Osteocyte (in vitro differentiated cells): ENCODE results near the gene AANAT. TPM values are rescaled to one million over a fixed set of nuclear protein-coding genes. Genes with fewer than 3 reads are reported as not detected.
A peak's percentile ranks its signal among the peaks of the same experiment; 100 is the strongest.

Experiments
- DNase-seq: peaks from one replicate; pipeline ENCODE4 v3.0.0; 2021; ENCODE audit warnings: mixed read lengths; ENCODE audit not compliant: unreplicated experiment; ENCODE audit errors: extremely low spot score
- H3K27ac Mint-ChIP-seq: one replicate; pipeline ENCODE4 v1.8.0; 2021; ENCODE audit warnings: mild to moderate bottlenecking, mixed read lengths; ENCODE audit not compliant: unreplicated experiment
- H3K27me3 Mint-ChIP-seq: one replicate; pipeline ENCODE4 v1.8.0; 2021; ENCODE audit warnings: mixed read lengths; ENCODE audit not compliant: unreplicated experiment
- H3K36me3 Mint-ChIP-seq: one replicate; pipeline ENCODE4 v1.8.0; 2021; ENCODE audit warnings: mixed read lengths; ENCODE audit not compliant: unreplicated experiment
- H3K4me1 Mint-ChIP-seq: one replicate; pipeline ENCODE4 v1.8.0; 2021; ENCODE audit warnings: mixed read lengths; ENCODE audit not compliant: unreplicated experiment
- H3K4me3 Mint-ChIP-seq: one replicate; pipeline ENCODE4 v1.8.0; 2021; ENCODE audit warnings: mild to moderate bottlenecking, moderate library complexity, mixed read lengths; ENCODE audit not compliant: unreplicated experiment
- H3K9me3 Mint-ChIP-seq: one replicate; pipeline ENCODE4 v1.8.0; 2021; ENCODE audit warnings: mixed read lengths; ENCODE audit not compliant: unreplicated experiment
- total RNA-seq: library from RNA; stranded (reverse); gene quantifications from 2 replicates; pipeline ENCODE4 v1.2.1, GENCODE V29; 2021
- TF ChIP-seq, protein P1 (sequence below): fragments of 200-600 bp; sonication (generic); IDR thresholded peaks from 2 replicates; pipeline ENCODE4 v1.5.0; 2021; ENCODE audit warnings: antibody characterized with exemption, mild to moderate bottlenecking, moderate library complexity

Gene AANAT
- total RNA-seq, 1 donor from 2014 or later, result not detected

DNA sequence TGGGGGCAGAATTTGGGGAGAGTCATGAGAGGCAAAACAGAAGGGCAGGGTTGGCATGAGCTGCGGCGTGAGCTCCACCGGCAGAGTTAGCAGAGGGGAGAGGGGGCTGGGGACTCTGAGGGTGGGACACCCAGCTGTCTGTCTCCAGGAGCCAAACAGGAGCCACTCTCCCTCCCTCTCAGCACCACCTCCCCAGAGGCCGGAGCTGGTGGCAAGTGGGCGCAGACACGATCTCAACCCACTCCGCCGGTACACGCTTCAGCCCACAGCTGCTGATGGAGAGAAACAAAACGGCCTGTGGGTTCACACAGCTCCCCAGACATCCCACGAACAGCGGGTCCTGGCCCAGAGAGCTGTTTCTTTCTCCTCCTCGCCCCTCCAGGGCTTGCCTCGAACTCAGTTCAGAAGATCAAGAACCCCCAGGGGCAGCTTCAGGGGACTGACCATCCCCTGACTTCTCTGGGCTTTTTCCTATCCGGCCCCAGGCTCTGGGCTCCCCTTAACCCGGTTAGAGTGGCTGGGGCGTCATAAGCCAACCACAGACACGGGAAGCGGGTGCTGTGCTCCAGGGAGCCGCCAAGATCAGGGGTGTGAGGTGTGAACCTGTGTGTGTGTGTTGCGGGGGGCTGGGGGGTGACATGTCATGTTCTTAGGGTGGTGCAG is 26.2 kb downstream of the AANAT start:
- H3K4me1 Mint-ChIP-seq, result peaks cover 49% of the 10 kb centered on the region
- peak overlapping the region; percentile 54 for H3K4me3 Mint-ChIP-seq
- TF ChIP-seq, protein P1, sequence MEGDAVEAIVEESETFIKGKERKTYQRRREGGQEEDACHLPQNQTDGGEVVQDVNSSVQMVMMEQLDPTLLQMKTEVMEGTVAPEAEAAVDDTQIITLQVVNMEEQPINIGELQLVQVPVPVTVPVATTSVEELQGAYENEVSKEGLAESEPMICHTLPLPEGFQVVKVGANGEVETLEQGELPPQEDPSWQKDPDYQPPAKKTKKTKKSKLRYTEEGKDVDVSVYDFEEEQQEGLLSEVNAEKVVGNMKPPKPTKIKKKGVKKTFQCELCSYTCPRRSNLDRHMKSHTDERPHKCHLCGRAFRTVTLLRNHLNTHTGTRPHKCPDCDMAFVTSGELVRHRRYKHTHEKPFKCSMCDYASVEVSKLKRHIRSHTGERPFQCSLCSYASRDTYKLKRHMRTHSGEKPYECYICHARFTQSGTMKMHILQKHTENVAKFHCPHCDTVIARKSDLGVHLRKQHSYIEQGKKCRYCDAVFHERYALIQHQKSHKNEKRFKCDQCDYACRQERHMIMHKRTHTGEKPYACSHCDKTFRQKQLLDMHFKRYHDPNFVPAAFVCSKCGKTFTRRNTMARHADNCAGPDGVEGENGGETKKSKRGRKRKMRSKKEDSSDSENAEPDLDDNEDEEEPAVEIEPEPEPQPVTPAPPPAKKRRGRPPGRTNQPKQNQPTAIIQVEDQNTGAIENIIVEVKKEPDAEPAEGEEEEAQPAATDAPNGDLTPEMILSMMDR, result no peak
- H3K27ac Mint-ChIP-seq, result peak overlapping the region; percentile 95
- H3K36me3 Mint-ChIP-seq, result no peaks in the 10 kb centered on the region
- DNase-seq, result no peak
- no peaks in the 10 kb centered on the region for H3K27me3 Mint-ChIP-seq
- no peaks in the 10 kb centered on the region for H3K9me3 Mint-ChIP-seq

DNA sequence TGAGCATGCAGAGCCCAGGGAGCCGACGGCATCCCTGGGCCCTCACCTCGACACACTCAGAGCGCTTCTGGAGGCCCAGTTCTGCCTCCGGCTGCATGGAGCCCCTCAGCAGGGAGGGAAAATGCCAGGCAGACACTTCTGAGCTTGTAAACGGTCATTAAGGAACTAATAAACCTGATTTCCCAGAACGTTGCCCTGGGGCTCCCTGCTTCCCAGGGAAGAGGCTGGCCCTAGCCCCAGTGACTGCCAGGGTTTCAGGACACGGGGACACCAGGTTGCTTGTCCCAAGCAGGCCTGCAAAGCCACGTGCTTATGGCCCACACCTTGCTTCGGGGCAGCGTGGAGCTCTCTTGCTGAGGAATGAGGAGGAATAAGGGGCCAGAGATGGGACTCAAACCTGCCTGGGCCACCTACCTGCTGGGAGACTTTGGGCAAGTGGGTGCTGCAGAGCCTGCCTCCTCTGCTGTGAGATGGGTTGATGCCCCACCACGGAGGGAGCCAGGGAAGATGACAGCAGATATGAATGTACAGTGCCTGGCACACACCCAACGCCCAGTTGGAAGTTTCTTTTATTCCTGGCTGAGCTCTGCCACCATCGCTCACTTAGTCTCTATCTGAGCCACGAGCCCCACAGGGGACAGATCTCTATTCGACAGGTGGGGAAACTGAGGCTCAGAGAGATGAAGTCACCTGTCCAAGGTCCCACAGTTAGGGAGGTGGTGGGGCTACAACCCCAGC is 28.4 kb downstream of the AANAT start:
- Mint-ChIP-seq H3K9me3 (no peaks in the 10 kb centered on the region), H3K36me3 (no peaks in the 10 kb centered on the region), H3K27me3 (no peaks in the 10 kb centered on the region), H3K4me1 (peaks cover 70% of the 10 kb centered on the region), H3K4me3 (no peak overlapping the region), H3K27ac (no peak overlapping the region)
- TF ChIP-seq, protein P1, result no peak
- no peak for DNase-seq

DNA sequence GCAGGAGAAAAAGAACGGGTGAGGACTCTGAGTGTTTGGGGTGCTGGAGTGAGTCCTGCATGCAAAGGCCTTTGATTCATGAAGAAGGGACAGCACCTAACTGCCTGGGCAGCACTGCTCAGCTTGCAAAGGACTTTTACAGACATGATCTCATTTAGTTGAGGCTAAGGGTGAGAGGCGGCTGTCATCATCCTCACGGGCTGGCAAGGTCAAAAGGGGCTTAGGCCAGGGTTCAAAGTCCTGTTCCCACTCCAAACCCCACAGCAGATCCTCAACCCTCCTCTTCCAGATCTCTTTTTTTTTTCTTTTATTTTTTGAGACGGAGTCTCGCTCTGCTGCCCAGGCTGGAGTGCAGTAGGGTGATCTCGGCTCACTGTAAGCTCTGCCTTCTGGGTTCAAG is 29.1 kb downstream of the AANAT start:
- H3K4me1 Mint-ChIP-seq, result peaks cover 72% of the 10 kb centered on the region
- no peaks in the 10 kb centered on the region for H3K27me3 Mint-ChIP-seq
- no peaks in the 10 kb centered on the region for H3K36me3 Mint-ChIP-seq
- DNase-seq, result no peak
- no peaks in the 10 kb centered on the region for H3K9me3 Mint-ChIP-seq
- TF ChIP-seq, protein P1, result no peak
- H3K27ac Mint-ChIP-seq, result no peak overlapping the region
- H3K4me3 Mint-ChIP-seq, result no peak overlapping the region

DNA sequence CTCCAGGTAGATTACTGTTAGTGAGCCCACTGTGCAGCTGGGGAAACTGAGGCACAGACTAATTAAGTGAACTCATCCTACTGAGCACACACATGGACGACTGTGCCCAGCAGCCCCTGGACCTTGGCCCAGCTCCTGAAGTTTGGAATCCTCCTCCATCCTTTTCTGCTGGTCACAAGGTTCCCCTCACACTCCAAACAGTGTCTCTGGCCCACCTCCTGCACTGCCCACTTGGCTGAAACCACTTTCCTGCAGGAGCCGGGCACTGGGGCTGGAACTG is 30.2 kb downstream of the AANAT start:
- Mint-ChIP-seq H3K4me1 (peaks cover 69% of the 10 kb centered on the region), H3K4me3 (peak overlapping the region; percentile 41), H3K9me3 (no peaks in the 10 kb centered on the region), H3K27ac (peak overlapping the region; percentile 85), H3K27me3 (no peaks in the 10 kb centered on the region), H3K36me3 (no peaks in the 10 kb centered on the region)
- TF ChIP-seq, protein P1, result no peak
- DNase-seq, result no peak

DNA sequence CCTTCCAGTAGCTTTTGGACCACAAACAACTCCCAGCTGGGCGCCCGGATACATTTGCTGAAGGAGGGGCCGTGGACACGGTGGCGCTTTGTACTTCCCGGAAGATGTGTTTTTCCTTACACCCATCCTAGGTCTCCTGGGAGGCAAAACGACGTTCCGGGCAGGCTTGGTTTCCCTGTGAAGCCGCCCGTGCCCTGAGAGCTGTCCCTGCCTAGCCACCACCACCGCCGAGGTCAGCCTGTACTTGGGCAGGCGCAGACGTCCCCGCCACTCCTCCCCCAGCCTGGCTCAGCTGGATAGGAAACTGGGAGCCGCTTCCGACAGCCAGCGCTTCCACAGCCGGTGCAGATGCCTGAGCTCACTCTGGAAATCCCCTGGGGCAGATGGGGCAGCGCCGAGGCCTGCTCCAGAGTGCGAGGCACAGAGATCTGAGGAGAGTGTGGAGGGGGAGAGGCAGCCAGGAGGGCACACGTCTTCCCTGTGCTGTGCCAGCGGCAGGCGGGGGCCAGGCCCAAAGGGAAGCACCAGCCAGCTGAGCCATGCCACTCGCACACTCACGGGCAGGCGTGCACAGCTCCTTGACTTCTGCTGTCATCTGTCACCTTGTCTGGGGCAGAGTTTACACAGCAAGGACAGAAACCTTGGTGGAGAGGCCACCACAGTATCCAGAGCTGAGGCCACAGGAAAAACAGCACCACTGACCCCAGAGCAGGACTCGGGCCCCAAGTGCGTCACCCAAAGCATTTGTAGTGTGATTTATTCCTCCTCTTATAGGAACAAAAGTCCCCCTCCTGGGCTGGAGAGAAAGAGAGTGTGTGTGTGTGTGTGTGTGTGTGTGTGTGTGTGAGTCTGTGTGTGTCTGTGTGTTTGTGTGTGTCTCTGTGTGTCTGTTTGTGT is 30.8 kb downstream of the AANAT start:
- TF ChIP-seq, protein P1, result no peak
- H3K36me3 Mint-ChIP-seq, result no peaks in the 10 kb centered on the region
- H3K4me1 Mint-ChIP-seq, result peaks cover 63% of the 10 kb centered on the region
- peak; percentile 93 for DNase-seq
- no peaks in the 10 kb centered on the region for H3K27me3 Mint-ChIP-seq
- H3K9me3 Mint-ChIP-seq, result no peaks in the 10 kb centered on the region
- peak overlapping the region; percentile 85 for H3K27ac Mint-ChIP-seq
- peak overlapping the region; percentile 41 for H3K4me3 Mint-ChIP-seq
